ENCODE measurements around the gene HSPA4. TPM values are rescaled to one million over a fixed set of nuclear protein-coding genes. Genes with fewer than 3 reads are reported as not detected.

HSPA4 gene
- total and polyA plus RNA-seq, 2 of the 13 experiments (the other 11 are each of a cell fraction or from before 2014, with no cell fraction given), result 36.6 to 231 TPM

DNA sequence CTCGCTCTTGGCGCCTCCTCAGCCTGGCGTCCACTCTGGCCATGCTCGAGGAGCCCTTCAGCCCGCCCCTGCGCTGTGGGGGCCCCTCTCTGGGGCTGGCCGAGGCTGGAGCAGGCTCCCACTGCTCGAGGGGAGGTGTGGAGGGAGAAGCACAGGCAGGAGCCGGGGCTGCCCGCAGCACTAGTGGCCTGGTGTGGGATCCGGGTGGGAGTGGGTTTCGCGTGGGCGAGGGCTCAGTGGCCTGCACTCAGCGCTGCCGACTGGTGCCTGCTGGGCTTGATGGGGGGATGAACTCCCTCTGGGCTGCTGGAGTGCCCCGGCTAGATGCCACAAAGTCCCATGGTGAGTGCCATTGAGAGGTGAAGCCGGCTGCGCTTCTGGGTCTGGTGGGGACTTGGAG is 4.4 kb upstream of the HSPA4 start:
- FAIRE-seq, result no peak
- H3K79me2 ChIP-seq (ENCODE audit: insufficient read depth, low read length), result peaks cover 16% of the 10 kb centered on the region
- CTCF ChIA-PET (ENCODE audit: low intra/inter-chr PET ratio, low total read pairs), result no interaction called here

More for the DNA sequence above, 4.4 kb upstream of the HSPA4 start:
- H3K36me3 ChIP-seq (replicated peaks in 1 of 2; ENCODE audit: control insufficient read depth in 1 of 2, insufficient read depth in 2 of 2, low read length in 2 of 2), result no peaks in the 10 kb centered on the region
- ATAC-seq (no peak), DNase-seq (ENCODE audit: low spot score) (no peak)
- H3K9me3 ChIP-seq (ENCODE audit: low read length), result no peaks in the 10 kb centered on the region
- no peaks in the 10 kb centered on the region for H4K20me1 ChIP-seq (ENCODE audit: insufficient read depth, low read length)
- 97% methylated on average over 16 of the region's 19 CpGs for WGBS (ENCODE audit: low lambda C conversion rate)
- POLR2A ChIA-PET, result interaction anchor here (0.9 to 5.9 kb wide), 7 partner anchors 11 to 85 kb away, joined by 3 to 116 read pairs (median 9); partner anchors contain the start of genes AFF4 and ZCCHC10
- H3K4me1 ChIP-seq (ENCODE audit: insufficient read depth, low read length), result peaks cover 50% of the 10 kb centered on the region
- in situ Hi-C loops (cut with HindIII; ENCODE audit: extremely low pct_ligation_motif_present, low pct_unique_long_range_greater_than_20kb) (no loop called here), intact Hi-C loops (cut with micrococcal nuclease; ENCODE audit: unreplicated experiment) (no loop called here)
- H2AFZ ChIP-seq (ENCODE audit: low read length), result no peak overlapping the region
- TF ChIP-seq ZNF225 (CRISPR knock-in tag; IDR thresholded peaks at IDR 0.05), result 0 out of 2 replicates have a peak, but pooled peaks have one; percentile 22
- TF ChIP-seq, protein P1, sequence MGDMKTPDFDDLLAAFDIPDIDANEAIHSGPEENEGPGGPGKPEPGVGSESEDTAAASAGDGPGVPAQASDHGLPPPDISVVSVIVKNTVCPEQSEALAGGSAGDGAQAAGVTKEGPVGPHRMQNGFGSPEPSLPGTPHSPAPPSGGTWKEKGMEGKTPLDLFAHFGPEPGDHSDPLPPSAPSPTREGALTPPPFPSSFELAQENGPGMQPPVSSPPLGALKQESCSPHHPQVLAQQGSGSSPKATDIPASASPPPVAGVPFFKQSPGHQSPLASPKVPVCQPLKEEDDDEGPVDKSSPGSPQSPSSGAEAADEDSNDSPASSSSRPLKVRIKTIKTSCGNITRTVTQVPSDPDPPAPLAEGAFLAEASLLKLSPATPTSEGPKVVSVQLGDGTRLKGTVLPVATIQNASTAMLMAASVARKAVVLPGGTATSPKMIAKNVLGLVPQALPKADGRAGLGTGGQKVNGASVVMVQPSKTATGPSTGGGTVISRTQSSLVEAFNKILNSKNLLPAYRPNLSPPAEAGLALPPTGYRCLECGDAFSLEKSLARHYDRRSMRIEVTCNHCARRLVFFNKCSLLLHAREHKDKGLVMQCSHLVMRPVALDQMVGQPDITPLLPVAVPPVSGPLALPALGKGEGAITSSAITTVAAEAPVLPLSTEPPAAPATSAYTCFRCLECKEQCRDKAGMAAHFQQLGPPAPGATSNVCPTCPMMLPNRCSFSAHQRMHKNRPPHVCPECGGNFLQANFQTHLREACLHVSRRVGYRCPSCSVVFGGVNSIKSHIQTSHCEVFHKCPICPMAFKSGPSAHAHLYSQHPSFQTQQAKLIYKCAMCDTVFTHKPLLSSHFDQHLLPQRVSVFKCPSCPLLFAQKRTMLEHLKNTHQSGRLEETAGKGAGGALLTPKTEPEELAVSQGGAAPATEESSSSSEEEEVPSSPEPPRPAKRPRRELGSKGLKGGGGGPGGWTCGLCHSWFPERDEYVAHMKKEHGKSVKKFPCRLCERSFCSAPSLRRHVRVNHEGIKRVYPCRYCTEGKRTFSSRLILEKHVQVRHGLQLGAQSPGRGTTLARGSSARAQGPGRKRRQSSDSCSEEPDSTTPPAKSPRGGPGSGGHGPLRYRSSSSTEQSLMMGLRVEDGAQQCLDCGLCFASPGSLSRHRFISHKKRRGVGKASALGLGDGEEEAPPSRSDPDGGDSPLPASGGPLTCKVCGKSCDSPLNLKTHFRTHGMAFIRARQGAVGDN (CRISPR knock-in tag; IDR thresholded peaks at IDR 0.05), result peak; percentile 36
- TF ChIP-seq, protein P2, sequence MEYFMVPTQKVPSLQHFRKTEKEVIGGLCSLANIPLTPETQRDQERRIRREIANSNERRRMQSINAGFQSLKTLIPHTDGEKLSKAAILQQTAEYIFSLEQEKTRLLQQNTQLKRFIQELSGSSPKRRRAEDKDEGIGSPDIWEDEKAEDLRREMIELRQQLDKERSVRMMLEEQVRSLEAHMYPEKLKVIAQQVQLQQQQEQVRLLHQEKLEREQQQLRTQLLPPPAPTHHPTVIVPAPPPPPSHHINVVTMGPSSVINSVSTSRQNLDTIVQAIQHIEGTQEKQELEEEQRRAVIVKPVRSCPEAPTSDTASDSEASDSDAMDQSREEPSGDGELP (IDR thresholded peaks at IDR 0.05; ENCODE audit: borderline replicate concordance, low read depth), result no peak
- no peaks in the 10 kb centered on the region; a peak in 1 of 5 replicates for H3K27me3 ChIP-seq (ENCODE audit: control insufficient read depth in 1 of 2, insufficient read depth in 2 of 2, low read length in 2 of 2)
- H3K27ac ChIP-seq (ENCODE audit: extremely low read length, insufficient read depth, low read length), result no peak overlapping the region
- H3K4me2 ChIP-seq (ENCODE audit: low read depth, low read length), result no peak overlapping the region
- H3K4me3 ChIP-seq (replicated peaks in 1 of 3; ENCODE audit: insufficient read depth in 1 of 3, low read depth in 2 of 3, low read length in 3 of 3), result no peak overlapping the region
- no TSS peak for BruUV-seq (replicated peaks)
- no peak overlapping the region for H3K9ac ChIP-seq (ENCODE audit: insufficient read depth, low read depth, low read length)
